ENCODE measurements around the gene PDXDC1. TPM values are rescaled to one million over a fixed set of nuclear protein-coding genes. Genes with fewer than 3 reads are reported as not detected.
"Not testable (repeated sequence)": the region's sequence is repeated elsewhere in the genome, so short reads cannot be mapped to it uniquely, and the experiment has no call there.

Gene PDXDC1
- total and polyA plus RNA-seq, 4 donors, result 35.7 to 109 (median 69.6) TPM

- ATAC-seq (ENCODE audit: insufficient read depth, low FRiP score); DNase-seq; H3K9ac ChIP-seq (ENCODE audit: insufficient read depth in 1 of 2, low read length in 2 of 2); H3K27me3 ChIP-seq (ENCODE audit: control insufficient read depth in 3 of 3, insufficient read depth in 3 of 3, low read length in 2 of 3); H3K9me3 ChIP-seq (ENCODE audit: control insufficient read depth in 4 of 4, insufficient read depth in 3 of 4, low read length in 3 of 4); H3K4me1 ChIP-seq (ENCODE audit: control insufficient read depth in 5 of 5, insufficient read depth in 5 of 5, low read length in 5 of 5); H3K27ac ChIP-seq (ENCODE audit: low read depth in 1 of 2, low read length in 1 of 2); H3K4me3 ChIP-seq: not testable (repeated sequence)
- 89 to 91% methylated on average over 26 to 27 of the region's 27 CpGs for WGBS, 2 donors
- peaks cover 3 to 48% (median 23%) of the 10 kb centered on the region in 4 donors for H3K36me3 ChIP-seq (ENCODE audit: control insufficient read depth in 4 of 4, insufficient read depth in 4 of 4, low read length in 4 of 4)
Measured at GRCh38 chr16:15028801-15029698, 54.2 kb downstream of the PDXDC1 start.

- H3K4me3 ChIP-seq; H3K27me3 ChIP-seq (ENCODE audit: control insufficient read depth in 3 of 3, insufficient read depth in 3 of 3, low read length in 2 of 3); H3K27ac ChIP-seq (ENCODE audit: low read depth in 1 of 2, low read length in 1 of 2); H3K9ac ChIP-seq (ENCODE audit: insufficient read depth in 1 of 2, low read length in 2 of 2); DNase-seq; H3K9me3 ChIP-seq (ENCODE audit: control insufficient read depth in 4 of 4, insufficient read depth in 3 of 4, low read length in 3 of 4); ATAC-seq (ENCODE audit: insufficient read depth, low FRiP score); H3K4me1 ChIP-seq (ENCODE audit: control insufficient read depth in 5 of 5, insufficient read depth in 5 of 5, low read length in 5 of 5): not testable (repeated sequence)
- 87 to 90% methylated on average over 6 of the region's 6 CpGs for WGBS, 2 donors
- H3K36me3 ChIP-seq (ENCODE audit: control insufficient read depth in 4 of 4, insufficient read depth in 4 of 4, low read length in 4 of 4), result peaks cover 3 to 50% (median 26%) of the 10 kb centered on the region in 4 donors
Measured at GRCh38 chr16:15029749-15030148, 54.9 kb downstream of the PDXDC1 start.

- DNase-seq, result no peak
- no peak overlapping the region for H3K4me3 ChIP-seq
- TF ChIP-seq CTCF (IDR thresholded peaks at IDR 0.05; ENCODE audit: control extremely low read depth, extremely low read depth), result no peak
- no peak for ATAC-seq (ENCODE audit: insufficient read depth, low FRiP score)
- H3K4me1 ChIP-seq (ENCODE audit: control insufficient read depth in 5 of 5, insufficient read depth in 5 of 5, low read length in 5 of 5), result no peaks in the 10 kb centered on the region
- no peak overlapping the region for H3K27ac ChIP-seq (ENCODE audit: low read depth in 1 of 2, low read length in 1 of 2)
- H3K9ac ChIP-seq (ENCODE audit: insufficient read depth in 1 of 2, low read length in 2 of 2), result no peak overlapping the region
- 31 to 59% methylated on average over 2 of the region's 2 CpGs for WGBS, 2 donors
- H3K36me3 ChIP-seq (ENCODE audit: control insufficient read depth in 4 of 4, insufficient read depth in 4 of 4, low read length in 4 of 4), result peaks cover 3 to 59% (median 33%) of the 10 kb centered on the region in 4 donors
- no peaks in the 10 kb centered on the region for H3K9me3 ChIP-seq (ENCODE audit: control insufficient read depth in 4 of 4, insufficient read depth in 3 of 4, low read length in 3 of 4)
- no peaks in the 10 kb centered on the region for H3K27me3 ChIP-seq (ENCODE audit: control insufficient read depth in 3 of 3, insufficient read depth in 3 of 3, low read length in 2 of 3)
Measured at GRCh38 chr16:15031179-15031578, 56.4 kb downstream of the PDXDC1 start.

GRCh38 chr16:15031586-15031985, 56.8 kb downstream of the PDXDC1 start:
- no peak for TF ChIP-seq CTCF (IDR thresholded peaks at IDR 0.05; ENCODE audit: control extremely low read depth, extremely low read depth)
- ATAC-seq (ENCODE audit: insufficient read depth, low FRiP score), result no peak
- no peaks in the 10 kb centered on the region for H3K9me3 ChIP-seq (ENCODE audit: control insufficient read depth in 4 of 4, insufficient read depth in 3 of 4, low read length in 3 of 4)
- no peaks in the 10 kb centered on the region for H3K4me1 ChIP-seq (ENCODE audit: control insufficient read depth in 5 of 5, insufficient read depth in 5 of 5, low read length in 5 of 5)
- DNase-seq, result no peak
- 55 to 81% methylated on average over 8 of the region's 8 CpGs for WGBS, 2 donors
- no peak overlapping the region for H3K9ac ChIP-seq (ENCODE audit: insufficient read depth in 1 of 2, low read length in 2 of 2)
- no peaks in the 10 kb centered on the region for H3K27me3 ChIP-seq (ENCODE audit: control insufficient read depth in 3 of 3, insufficient read depth in 3 of 3, low read length in 2 of 3)
- H3K36me3 ChIP-seq (ENCODE audit: control insufficient read depth in 4 of 4, insufficient read depth in 4 of 4, low read length in 4 of 4), result peaks cover 6 to 60% (median 37%) of the 10 kb centered on the region in 4 donors
- H3K27ac ChIP-seq (ENCODE audit: low read depth in 1 of 2, low read length in 1 of 2), result no peak overlapping the region
- H3K4me3 ChIP-seq, result no peak overlapping the region
